SK-N-SH treated with all-trans-retinoic acid at 6 μM for 48 hours (cell line): ENCODE results near the gene MST1.

Experiments
- ATAC-seq: fragments of 200-7000 bp; cut with Tn5 transposase; 3 replicates; pipeline ENCODE4 v1.9.1; 2020; ENCODE audit warnings: mild to moderate bottlenecking, moderate library complexity
- ARNTL ChIP-seq: fragments of 450-650 bp; formaldehyde crosslinking; IDR thresholded peaks from 2 replicates; pipeline ENCODE4 v1.5.0; 2020; ENCODE audit warnings: low read depth, mild to moderate bottlenecking, moderate library complexity, borderline replicate concordance
- CSDC2 ChIP-seq: fragments of 250-450 bp; sonication (Bioruptor Pico); IDR thresholded peaks from 2 replicates; pipeline ENCODE4 v1.5.0; 2020; ENCODE audit warnings: mild to moderate bottlenecking, moderate library complexity
- GLIS3 ChIP-seq: fragments of 250-450 bp; sonication (Bioruptor Pico); IDR thresholded peaks from 2 replicates; pipeline ENCODE4 v1.5.0; 2020; ENCODE audit warnings: mild to moderate bottlenecking, moderate library complexity
- ISL1 ChIP-seq: fragments of 250-450 bp; sonication (Bioruptor Pico); IDR thresholded peaks from 2 replicates; pipeline ENCODE4 v2.1.2; 2022; ENCODE audit warnings: mild to moderate bottlenecking, moderate library complexity
- RARB ChIP-seq: fragments of 250-450 bp; sonication (Bioruptor Pico); IDR thresholded peaks from 2 replicates; pipeline ENCODE4 v1.8.0; 2021; ENCODE audit warnings: mild to moderate bottlenecking, moderate library complexity
- SNAI2 ChIP-seq: fragments of 250-450 bp; sonication (Bioruptor Pico); IDR thresholded peaks from 2 replicates; pipeline ENCODE4 v1.5.0; 2020; ENCODE audit warnings: mild to moderate bottlenecking, moderate library complexity
- ZC3H10 ChIP-seq: fragments of 250-450 bp; sonication (Bioruptor Pico); IDR thresholded peaks from 2 replicates; pipeline ENCODE4 v1.5.1; 2021; ENCODE audit warnings: mild to moderate bottlenecking, moderate library complexity
- ZFP3 ChIP-seq: fragments of 250-450 bp; sonication (Bioruptor Pico); IDR thresholded peaks from 2 replicates; pipeline ENCODE4 v1.5.0; 2020; ENCODE audit warnings: mild to moderate bottlenecking, moderate library complexity
- ZFP30 ChIP-seq: fragments of 450-650 bp; formaldehyde crosslinking; IDR thresholded peaks from 2 replicates; pipeline ENCODE4 v1.5.0; 2022; ENCODE audit warnings: mild to moderate bottlenecking, moderate library complexity
- ZNF565 ChIP-seq: fragments of 450-650 bp; formaldehyde crosslinking; conservative IDR thresholded peaks from 2 replicates; pipeline ENCODE4 v1.5.0; 2020; ENCODE audit warnings: low read depth, mild to moderate bottlenecking, moderate library complexity
- ZNF70 ChIP-seq: fragments of 450-650 bp; formaldehyde crosslinking; IDR thresholded peaks from 2 replicates; pipeline ENCODE4 v1.5.0; 2020; ENCODE audit warnings: mild to moderate bottlenecking, moderate library complexity
- ZNF8 ChIP-seq: fragments of 450-650 bp; formaldehyde crosslinking; IDR thresholded peaks from 2 replicates; pipeline ENCODE4 v1.5.0; 2020; ENCODE audit warnings: mild to moderate bottlenecking, moderate library complexity
- TF ChIP-seq, protein P1 (sequence below): fragments of 250-450 bp; sonication (Bioruptor Pico); IDR thresholded peaks from 2 replicates; pipeline ENCODE4 v1.8.0; 2020; ENCODE audit warnings: mild to moderate bottlenecking, moderate library complexity, borderline replicate concordance
- TF ChIP-seq, protein P2 (sequence below): fragments of 250-450 bp; sonication (Bioruptor Pico); IDR thresholded peaks from 2 replicates; pipeline ENCODE4 v1.5.0; 2020; ENCODE audit warnings: mild to moderate bottlenecking, moderate library complexity
- TF ChIP-seq, protein P3 (sequence below): fragments of 250-450 bp; sonication (Bioruptor Pico); IDR thresholded peaks from 2 replicates; pipeline ENCODE4 v1.5.1; 2021; ENCODE audit warnings: mild to moderate bottlenecking, moderate library complexity
- TF ChIP-seq, protein P4 (sequence below): fragments of 250-450 bp; sonication (Bioruptor Pico); IDR thresholded peaks from 2 replicates; pipeline ENCODE4 v1.5.1; 2020; ENCODE audit warnings: low read depth, mild to moderate bottlenecking, moderate library complexity
- TF ChIP-seq, protein P5 (sequence below): fragments of 250-450 bp; sonication (Bioruptor Pico); IDR thresholded peaks from 2 replicates; pipeline ENCODE4 v1.8.0; 2021; ENCODE audit warnings: low read depth, mild to moderate bottlenecking, moderate library complexity, borderline replicate concordance

The MST1 gene

DNA sequence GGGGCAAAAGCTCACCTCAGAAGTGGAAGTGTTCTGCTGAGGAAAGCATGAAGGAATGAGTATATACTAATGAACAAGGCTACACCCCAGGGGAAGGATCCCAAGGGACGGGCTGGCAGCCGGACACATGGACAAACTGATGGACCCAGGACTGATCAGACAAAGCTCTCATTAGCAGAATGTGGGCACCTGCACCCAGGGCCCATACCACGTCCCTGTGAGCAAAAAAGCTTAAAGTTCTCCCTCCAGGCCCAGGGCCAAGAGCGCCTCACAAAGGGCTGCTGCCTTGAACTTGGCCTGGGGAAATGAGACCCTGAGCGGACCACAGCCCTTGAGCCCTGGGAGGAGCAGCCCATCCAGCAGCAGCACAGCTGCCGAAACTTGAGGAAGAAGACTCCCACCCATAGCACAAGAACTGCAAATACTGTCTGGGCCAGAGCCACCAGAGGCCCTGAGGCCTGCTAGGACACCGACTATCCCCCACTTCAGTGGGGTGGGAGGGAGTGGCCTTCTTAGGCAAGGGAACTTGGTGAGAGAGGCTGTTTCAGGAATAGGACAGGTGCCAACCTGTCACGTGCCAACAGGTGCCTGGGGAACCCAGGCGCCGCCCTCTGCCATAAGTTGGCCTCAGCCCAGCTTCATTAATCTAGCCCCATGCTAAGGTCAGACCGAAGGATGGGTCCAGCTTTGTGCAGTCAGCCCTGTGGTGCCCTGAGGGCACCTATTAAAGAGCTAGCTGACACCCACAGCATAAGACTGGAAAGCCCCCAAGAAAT is 36.8 kb upstream of the MST1 start:
- ATAC-seq = no peak
- TF ChIP-seq, protein P1, sequence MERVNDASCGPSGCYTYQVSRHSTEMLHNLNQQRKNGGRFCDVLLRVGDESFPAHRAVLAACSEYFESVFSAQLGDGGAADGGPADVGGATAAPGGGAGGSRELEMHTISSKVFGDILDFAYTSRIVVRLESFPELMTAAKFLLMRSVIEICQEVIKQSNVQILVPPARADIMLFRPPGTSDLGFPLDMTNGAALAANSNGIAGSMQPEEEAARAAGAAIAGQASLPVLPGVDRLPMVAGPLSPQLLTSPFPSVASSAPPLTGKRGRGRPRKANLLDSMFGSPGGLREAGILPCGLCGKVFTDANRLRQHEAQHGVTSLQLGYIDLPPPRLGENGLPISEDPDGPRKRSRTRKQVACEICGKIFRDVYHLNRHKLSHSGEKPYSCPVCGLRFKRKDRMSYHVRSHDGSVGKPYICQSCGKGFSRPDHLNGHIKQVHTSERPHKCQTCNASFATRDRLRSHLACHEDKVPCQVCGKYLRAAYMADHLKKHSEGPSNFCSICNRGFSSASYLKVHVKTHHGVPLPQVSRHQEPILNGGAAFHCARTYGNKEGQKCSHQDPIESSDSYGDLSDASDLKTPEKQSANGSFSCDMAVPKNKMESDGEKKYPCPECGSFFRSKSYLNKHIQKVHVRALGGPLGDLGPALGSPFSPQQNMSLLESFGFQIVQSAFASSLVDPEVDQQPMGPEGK (CRISPR knock-in tag) = no peak
- TF ChIP-seq ZFP30 (CRISPR knock-in tag) = no peak
- TF ChIP-seq SNAI2 = no peak
- no peak for TF ChIP-seq ZNF70 (CRISPR knock-in tag)
- TF ChIP-seq ZNF8 (CRISPR knock-in tag) = no peak
- TF ChIP-seq, all 23 proteins: peak for 0

DNA sequence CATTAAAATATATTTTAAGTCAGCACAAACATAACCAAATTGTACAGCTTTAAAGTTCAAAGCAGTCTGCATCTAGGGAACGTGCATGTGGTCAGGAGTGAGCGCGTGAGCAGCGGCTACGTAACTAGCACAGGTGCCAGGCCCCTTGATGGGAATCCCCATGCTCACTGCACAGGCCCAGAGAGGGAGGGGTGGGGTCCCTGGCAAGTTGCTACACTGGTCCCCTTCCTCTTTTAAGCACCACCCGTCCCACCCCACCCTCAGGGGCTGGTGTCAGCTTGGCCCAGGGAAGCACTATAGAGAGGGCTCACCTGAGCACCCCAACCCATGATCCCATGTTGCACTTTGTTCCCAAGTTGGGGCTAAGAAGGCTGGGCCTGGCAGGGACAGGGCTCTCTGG is 35.3 kb upstream of the MST1 start:
- ATAC-seq = no peak
- TF ChIP-seq ZC3H10 (CRISPR knock-in tag) = no peak

DNA sequence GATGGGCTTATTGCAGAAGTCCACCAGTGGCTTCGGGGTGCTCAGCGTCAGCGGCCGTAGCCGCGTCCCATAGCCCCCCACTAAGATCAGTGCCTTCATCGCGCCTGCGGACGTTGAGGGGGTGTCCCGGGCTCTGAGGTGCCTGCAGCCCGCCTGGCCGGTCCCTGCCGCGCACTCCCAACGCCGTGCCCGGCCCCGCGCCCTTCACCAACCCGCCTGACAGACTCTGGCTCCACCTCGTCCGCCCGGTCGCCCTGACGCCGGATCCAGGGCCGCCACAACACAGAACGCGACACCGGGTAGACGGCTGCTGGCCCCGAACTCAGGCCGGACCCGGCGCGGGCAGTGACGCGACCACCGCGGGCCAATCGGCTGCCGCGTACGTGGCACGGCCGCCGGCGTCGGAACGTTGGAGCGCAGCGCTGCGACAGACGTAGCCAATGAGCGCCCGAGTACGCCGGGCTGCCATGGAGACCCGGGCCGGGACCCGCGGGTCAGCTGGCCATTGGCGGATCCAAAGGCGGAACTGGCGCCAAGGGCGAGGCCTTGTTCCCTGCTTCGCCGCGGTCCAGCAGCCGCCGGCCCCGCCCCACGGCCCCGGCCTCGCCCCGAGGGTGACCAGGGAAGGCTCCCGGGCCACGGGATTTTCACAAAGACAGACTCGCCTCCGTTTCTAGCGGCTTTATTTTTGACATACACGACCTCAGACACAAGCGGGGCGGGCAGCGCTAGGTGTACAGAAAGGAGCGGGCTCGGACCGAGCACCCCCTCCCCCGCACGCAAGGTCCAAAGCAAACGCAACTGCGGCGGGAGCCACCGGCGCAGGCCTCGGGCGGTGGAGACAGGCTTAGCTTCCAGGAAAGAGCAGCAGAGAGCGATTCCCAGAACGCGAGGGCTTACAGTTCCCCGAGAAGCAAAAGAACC is 34.6 kb upstream of the MST1 start, which contains the start of gene GMPPB:
GMPPB (minus strand) TSS at position 324 of the 924 bp plus-strand sequence; CDS start at position 99, 225 bp downstream.
- peak; percentile 84 for ATAC-seq
- TF ChIP-seq ZFP30 (CRISPR knock-in tag) (no peak), GLIS3 (CRISPR knock-in tag) (no peak), SNAI2 (no peak)
- TF ChIP-seq, protein P2, sequence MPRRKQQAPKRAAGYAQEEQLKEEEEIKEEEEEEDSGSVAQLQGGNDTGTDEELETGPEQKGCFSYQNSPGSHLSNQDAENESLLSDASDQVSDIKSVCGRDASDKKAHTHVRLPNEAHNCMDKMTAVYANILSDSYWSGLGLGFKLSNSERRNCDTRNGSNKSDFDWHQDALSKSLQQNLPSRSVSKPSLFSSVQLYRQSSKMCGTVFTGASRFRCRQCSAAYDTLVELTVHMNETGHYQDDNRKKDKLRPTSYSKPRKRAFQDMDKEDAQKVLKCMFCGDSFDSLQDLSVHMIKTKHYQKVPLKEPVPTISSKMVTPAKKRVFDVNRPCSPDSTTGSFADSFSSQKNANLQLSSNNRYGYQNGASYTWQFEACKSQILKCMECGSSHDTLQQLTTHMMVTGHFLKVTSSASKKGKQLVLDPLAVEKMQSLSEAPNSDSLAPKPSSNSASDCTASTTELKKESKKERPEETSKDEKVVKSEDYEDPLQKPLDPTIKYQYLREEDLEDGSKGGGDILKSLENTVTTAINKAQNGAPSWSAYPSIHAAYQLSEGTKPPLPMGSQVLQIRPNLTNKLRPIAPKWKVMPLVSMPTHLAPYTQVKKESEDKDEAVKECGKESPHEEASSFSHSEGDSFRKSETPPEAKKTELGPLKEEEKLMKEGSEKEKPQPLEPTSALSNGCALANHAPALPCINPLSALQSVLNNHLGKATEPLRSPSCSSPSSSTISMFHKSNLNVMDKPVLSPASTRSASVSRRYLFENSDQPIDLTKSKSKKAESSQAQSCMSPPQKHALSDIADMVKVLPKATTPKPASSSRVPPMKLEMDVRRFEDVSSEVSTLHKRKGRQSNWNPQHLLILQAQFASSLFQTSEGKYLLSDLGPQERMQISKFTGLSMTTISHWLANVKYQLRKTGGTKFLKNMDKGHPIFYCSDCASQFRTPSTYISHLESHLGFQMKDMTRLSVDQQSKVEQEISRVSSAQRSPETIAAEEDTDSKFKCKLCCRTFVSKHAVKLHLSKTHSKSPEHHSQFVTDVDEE (CRISPR knock-in tag) = no peak

DNA sequence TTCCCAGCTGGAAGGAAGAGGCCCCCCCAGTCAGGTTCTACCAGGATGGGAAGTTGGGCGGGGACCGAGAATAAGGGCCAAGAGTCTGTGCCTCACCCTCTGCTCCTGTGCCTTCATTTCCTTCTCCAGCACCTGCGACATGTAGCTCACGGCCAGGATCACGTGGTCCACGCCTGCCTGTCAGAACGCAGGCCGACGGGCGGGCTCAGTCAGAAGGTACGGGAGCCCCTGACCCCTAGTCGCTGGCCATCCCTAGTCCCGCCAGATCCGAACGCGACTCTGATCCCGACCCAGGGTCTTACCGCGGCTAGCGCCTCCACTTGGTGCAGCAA is 34.0 kb upstream of the MST1 start:
- no peak for TF ChIP-seq ZC3H10 (CRISPR knock-in tag)
- TF ChIP-seq ZNF565 (CRISPR knock-in tag) = no peak
- TF ChIP-seq, all 23 proteins: peak for 0
- peak; percentile 5 for ATAC-seq

DNA sequence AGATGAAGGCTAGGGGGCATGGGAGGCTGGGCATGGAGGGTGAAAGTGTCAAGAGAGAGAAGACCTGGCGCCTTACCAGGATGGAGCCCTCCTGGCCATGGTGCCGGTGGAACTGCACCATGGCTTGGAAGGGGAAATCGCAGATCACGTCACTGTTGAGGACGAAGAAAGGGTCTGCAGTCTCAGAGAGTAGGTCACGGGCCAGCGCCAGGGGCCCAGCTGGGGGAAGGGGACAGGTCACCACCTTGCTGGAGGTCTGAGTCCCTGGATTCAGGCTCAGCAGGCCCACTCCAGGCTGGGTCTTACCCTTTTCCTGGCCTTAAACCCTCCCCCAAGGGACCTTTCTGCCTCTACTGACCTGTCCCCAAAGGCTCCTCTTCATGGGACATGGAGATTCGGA is 33.6 kb upstream of the MST1 start:
- ATAC-seq = no peak
- no peak for TF ChIP-seq ZNF70 (CRISPR knock-in tag)
- TF ChIP-seq, protein P3, sequence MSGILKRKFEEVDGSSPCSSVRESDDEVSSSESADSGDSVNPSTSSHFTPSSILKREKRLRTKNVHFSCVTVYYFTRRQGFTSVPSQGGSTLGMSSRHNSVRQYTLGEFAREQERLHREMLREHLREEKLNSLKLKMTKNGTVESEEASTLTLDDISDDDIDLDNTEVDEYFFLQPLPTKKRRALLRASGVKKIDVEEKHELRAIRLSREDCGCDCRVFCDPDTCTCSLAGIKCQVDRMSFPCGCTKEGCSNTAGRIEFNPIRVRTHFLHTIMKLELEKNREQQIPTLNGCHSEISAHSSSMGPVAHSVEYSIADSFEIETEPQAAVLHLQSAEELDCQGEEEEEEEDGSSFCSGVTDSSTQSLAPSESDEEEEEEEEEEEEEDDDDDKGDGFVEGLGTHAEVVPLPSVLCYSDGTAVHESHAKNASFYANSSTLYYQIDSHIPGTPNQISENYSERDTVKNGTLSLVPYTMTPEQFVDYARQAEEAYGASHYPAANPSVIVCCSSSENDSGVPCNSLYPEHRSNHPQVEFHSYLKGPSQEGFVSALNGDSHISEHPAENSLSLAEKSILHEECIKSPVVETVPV (CRISPR knock-in tag) = no peak
- TF ChIP-seq, protein P1 (CRISPR knock-in tag) = no peak
- TF ChIP-seq, protein P2 (CRISPR knock-in tag) = no peak
- no peak for TF ChIP-seq ZFP30 (CRISPR knock-in tag)
- no peak for TF ChIP-seq ISL1
- no peak for TF ChIP-seq ARNTL (CRISPR knock-in tag)
- TF ChIP-seq ZNF8 (CRISPR knock-in tag) = no peak
- TF ChIP-seq CSDC2 (CRISPR knock-in tag) = no peak
- TF ChIP-seq, protein P4, sequence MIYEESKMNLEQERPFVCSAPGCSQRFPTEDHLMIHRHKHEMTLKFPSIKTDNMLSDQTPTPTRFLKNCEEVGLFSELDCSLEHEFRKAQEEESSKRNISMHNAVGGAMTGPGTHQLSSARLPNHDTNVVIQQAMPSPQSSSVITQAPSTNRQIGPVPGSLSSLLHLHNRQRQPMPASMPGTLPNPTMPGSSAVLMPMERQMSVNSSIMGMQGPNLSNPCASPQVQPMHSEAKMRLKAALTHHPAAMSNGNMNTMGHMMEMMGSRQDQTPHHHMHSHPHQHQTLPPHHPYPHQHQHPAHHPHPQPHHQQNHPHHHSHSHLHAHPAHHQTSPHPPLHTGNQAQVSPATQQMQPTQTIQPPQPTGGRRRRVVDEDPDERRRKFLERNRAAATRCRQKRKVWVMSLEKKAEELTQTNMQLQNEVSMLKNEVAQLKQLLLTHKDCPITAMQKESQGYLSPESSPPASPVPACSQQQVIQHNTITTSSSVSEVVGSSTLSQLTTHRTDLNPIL (CRISPR knock-in tag) = no peak
- no peak for TF ChIP-seq ZFP3 (CRISPR knock-in tag)
- no peak for TF ChIP-seq RARB (CRISPR knock-in tag)
- TF ChIP-seq, protein P5, sequence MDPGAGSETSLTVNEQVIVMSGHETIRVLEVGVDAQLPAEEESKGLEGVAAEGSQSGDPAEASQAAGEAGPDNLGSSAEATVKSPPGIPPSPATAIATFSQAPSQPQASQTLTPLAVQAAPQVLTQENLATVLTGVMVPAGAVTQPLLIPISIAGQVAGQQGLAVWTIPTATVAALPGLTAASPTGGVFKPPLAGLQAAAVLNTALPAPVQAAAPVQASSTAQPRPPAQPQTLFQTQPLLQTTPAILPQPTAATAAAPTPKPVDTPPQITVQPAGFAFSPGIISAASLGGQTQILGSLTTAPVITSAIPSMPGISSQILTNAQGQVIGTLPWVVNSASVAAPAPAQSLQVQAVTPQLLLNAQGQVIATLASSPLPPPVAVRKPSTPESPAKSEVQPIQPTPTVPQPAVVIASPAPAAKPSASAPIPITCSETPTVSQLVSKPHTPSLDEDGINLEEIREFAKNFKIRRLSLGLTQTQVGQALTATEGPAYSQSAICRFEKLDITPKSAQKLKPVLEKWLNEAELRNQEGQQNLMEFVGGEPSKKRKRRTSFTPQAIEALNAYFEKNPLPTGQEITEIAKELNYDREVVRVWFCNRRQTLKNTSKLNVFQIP (CRISPR knock-in tag) = no peak
